HepG2 (cell line): ENCODE results near the gene HOXD8. TPM values are rescaled to one million over a fixed set of nuclear protein-coding genes. Genes with fewer than 3 reads are reported as not detected.

Source experiments
- CEBPG ChIP-seq: IDR thresholded peaks from 2 replicates; pipeline ENCODE4 v1.6.1; 2016
- ELF3 ChIP-seq: IDR thresholded peaks from 2 replicates; pipeline ENCODE4 v1.6.1; 2016; ENCODE audit warnings: missing genetic modification reagents, missing compliant biosample characterization
- FOXA3 ChIP-seq: IDR thresholded peaks from 2 replicates; pipeline ENCODE4 v1.6.1; 2016; ENCODE audit warnings: missing genetic modification reagents, missing compliant biosample characterization
- FOXJ3 ChIP-seq: sonication (generic); formaldehyde crosslinking; IDR thresholded peaks from 2 replicates; pipeline ENCODE4 v1.4.0; 2020; ENCODE audit warnings: missing genetic modification reagents, mild to moderate bottlenecking, borderline replicate concordance
- GABPA ChIP-seq, 2 experiments: IDR thresholded peaks; 2 replicates each; pipeline ENCODE4 v1.6.1; 2011 to 2016; ENCODE audit warnings: low read depth in 2 of 2, low read length in 1 of 2, missing biosample characterization in 1 of 2, missing genetic modification characterization in 1 of 2
- GATAD2A ChIP-seq: IDR thresholded peaks from 2 replicates; pipeline ENCODE4 v1.6.1; 2016
- IRF2 ChIP-seq: IDR thresholded peaks from 2 replicates; pipeline ENCODE4 v1.6.1; 2018; ENCODE audit warnings: missing genetic modification reagents, missing compliant biosample characterization
- NFIC ChIP-seq: IDR thresholded peaks from 2 replicates; pipeline ENCODE4 v1.6.1; 2012; ENCODE audit warnings: mild to moderate bottlenecking, low read length, inconsistent platforms
- NR3C1 ChIP-seq: sonication (generic); formaldehyde crosslinking; IDR thresholded peaks from 2 replicates; pipeline ENCODE4 v1.4.0; 2020; ENCODE audit warnings: missing genetic modification reagents
- PITX1 ChIP-seq: sonication (generic); formaldehyde crosslinking; IDR thresholded peaks from 2 replicates; pipeline ENCODE4 v1.5.1; 2020; ENCODE audit warnings: mild to moderate bottlenecking, missing genetic modification reagents
- RARA ChIP-seq: IDR thresholded peaks from 2 replicates; pipeline ENCODE4 v1.6.1; 2016; ENCODE audit warnings: missing genetic modification reagents, missing compliant biosample characterization
- ZZZ3 ChIP-seq: sonication (generic); formaldehyde crosslinking; IDR thresholded peaks from 2 replicates; pipeline ENCODE4 v1.4.0; 2020; ENCODE audit warnings: missing genetic modification reagents, mild to moderate bottlenecking, borderline replicate concordance
- polyA plus RNA-seq, 8 experiments: library from polyadenylated mRNA; depleted of rRNA in 3 of 8; stranded (reverse) in 7 of 8; unstranded in 1 of 8; fragments of >200 nt; fragmentation: Illumina TruSeq in 4 of 8; extraction: Trizol in 4 of 8; gene quantifications; 2 replicates each; pipeline versions ENCODE4 v1.2.1 to v1.2.3, GENCODE V29; 2011 to 2016; ENCODE audit warnings: low read depth in 4 of 8, missing spikeins in 1 of 8, mixed read lengths in 1 of 8; ENCODE audit not compliant: insufficient read depth in 1 of 8
- total RNA-seq, 5 experiments: library from RNA; depleted of rRNA; stranded (reverse); fragments of >200 nt; fragmentation: Illumina TruSeq; extraction: Trizol; gene quantifications; 2 replicates each; pipeline ENCODE4 v1.2.3, GENCODE V29; 2016; ENCODE audit warnings: low read depth in 1 of 5
- TF ChIP-seq, protein P1 (sequence below), 2 experiments: sonication (generic) in 1 of 2; formaldehyde crosslinking in 1 of 2; IDR thresholded peaks; 2 replicates each; pipeline versions ENCODE4 v1.6.1 to v1.9.0; 2014 to 2022; ENCODE audit warnings: antibody characterized with exemption in 1 of 2, borderline replicate concordance in 1 of 2, inconsistent platforms in 1 of 2, low read depth in 1 of 2, missing genetic modification reagents in 1 of 2
- TF ChIP-seq, protein P2 (sequence below): sonication (generic); formaldehyde crosslinking; IDR thresholded peaks from 2 replicates; pipeline ENCODE4 v1.4.0; 2020; ENCODE audit warnings: missing genetic modification reagents, borderline replicate concordance
- TF ChIP-seq, protein P3 (sequence below), 2 experiments: sonication (generic) in 1 of 2; formaldehyde crosslinking in 1 of 2; IDR thresholded peaks; 2 replicates each; pipeline versions ENCODE4 v1.4.0 to v1.6.1; 2016 to 2020; ENCODE audit warnings: borderline replicate concordance in 1 of 2, low read depth in 1 of 2, mild to moderate bottlenecking in 1 of 2, missing genetic modification reagents in 1 of 2

HOXD8 gene
- total and polyA plus RNA-seq, 2 of the 13 experiments (the other 11 are each of a cell fraction or from before 2014, with no cell fraction given) = not detected

DNA sequence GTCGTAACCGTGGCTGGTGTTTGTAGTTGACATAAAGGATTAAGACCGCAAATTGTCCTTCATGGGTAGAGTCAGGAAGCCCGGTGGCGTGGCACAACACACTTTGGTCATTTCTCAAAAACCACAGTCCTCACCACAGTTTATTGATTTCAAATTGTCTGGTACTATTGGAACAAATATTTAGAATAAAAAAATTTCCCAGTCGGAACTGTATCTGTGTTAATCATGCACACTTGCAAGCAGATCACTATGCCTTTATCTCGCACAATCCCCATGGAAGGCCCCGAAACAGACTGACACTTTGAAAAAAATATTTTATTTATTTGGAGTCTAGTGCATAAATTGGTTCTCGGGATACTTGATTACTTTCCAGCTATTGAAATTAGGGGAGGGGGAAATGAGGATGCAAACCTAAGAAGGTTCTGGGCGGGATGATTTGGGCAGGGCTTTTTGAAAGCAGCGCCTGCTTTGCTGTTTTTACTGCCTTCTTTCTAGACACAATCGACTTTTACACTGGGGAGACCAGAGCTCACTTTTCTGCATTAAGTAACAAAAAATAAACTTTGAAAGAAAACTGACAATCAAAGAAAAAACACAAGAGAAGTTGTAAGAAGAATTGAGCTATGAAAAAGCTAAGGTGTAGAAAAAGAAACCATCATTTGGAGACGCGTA lies 43.5 kb downstream of the HOXD8 start (continued):
- TF ChIP-seq PITX1 = peak; percentile 83
- TF ChIP-seq NFIC = peak; percentile 77; the same call in 1 of the 2 replicates
- TF ChIP-seq, protein P1, sequence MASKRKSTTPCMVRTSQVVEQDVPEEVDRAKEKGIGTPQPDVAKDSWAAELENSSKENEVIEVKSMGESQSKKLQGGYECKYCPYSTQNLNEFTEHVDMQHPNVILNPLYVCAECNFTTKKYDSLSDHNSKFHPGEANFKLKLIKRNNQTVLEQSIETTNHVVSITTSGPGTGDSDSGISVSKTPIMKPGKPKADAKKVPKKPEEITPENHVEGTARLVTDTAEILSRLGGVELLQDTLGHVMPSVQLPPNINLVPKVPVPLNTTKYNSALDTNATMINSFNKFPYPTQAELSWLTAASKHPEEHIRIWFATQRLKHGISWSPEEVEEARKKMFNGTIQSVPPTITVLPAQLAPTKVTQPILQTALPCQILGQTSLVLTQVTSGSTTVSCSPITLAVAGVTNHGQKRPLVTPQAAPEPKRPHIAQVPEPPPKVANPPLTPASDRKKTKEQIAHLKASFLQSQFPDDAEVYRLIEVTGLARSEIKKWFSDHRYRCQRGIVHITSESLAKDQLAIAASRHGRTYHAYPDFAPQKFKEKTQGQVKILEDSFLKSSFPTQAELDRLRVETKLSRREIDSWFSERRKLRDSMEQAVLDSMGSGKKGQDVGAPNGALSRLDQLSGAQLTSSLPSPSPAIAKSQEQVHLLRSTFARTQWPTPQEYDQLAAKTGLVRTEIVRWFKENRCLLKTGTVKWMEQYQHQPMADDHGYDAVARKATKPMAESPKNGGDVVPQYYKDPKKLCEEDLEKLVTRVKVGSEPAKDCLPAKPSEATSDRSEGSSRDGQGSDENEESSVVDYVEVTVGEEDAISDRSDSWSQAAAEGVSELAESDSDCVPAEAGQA (IDR thresholded peaks at IDR 0.05; ENCODE audit: low read depth) = no peak
- TF ChIP-seq, protein P1 (CRISPR knock-in tag; IDR thresholded peaks at IDR 0.05; ENCODE audit: borderline replicate concordance) = peak; percentile 53; the same call in 1 of the 2 replicates
- TF ChIP-seq ZZZ3 (CRISPR knock-in tag) = no peak
- TF ChIP-seq RARA = peak; percentile 45
- TF ChIP-seq GABPA (IDR thresholded peaks at IDR 0.05; ENCODE audit: low read depth, low read length) = no peak
- TF ChIP-seq GABPA (CRISPR knock-in tag; IDR thresholded peaks at IDR 0.05; ENCODE audit: low read depth) = peak; percentile 41; the same call in 1 of the 2 replicates
- peak; percentile 47; the same call in 1 of the 2 replicates for TF ChIP-seq IRF2 (CRISPR knock-in tag)
- peak; percentile 22; the same call in 1 of the 2 replicates for TF ChIP-seq CEBPG (CRISPR knock-in tag)
- TF ChIP-seq NR3C1 (CRISPR knock-in tag) = no peak
- TF ChIP-seq FOXA3 (CRISPR knock-in tag) = peak; percentile 87
- TF ChIP-seq, protein P2, sequence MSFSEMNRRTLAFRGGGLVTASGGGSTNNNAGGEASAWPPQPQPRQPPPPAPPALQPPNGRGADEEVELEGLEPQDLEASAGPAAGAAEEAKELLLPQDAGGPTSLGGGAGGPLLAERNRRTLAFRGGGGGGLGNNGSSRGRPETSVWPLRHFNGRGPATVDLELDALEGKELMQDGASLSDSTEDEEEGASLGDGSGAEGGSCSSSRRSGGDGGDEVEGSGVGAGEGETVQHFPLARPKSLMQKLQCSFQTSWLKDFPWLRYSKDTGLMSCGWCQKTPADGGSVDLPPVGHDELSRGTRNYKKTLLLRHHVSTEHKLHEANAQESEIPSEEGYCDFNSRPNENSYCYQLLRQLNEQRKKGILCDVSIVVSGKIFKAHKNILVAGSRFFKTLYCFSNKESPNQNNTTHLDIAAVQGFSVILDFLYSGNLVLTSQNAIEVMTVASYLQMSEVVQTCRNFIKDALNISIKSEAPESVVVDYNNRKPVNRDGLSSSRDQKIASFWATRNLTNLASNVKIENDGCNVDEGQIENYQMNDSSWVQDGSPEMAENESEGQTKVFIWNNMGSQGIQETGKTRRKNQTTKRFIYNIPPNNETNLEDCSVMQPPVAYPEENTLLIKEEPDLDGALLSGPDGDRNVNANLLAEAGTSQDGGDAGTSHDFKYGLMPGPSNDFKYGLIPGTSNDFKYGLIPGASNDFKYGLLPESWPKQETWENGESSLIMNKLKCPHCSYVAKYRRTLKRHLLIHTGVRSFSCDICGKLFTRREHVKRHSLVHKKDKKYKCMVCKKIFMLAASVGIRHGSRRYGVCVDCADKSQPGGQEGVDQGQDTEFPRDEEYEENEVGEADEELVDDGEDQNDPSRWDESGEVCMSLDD (CRISPR knock-in tag) = peak; percentile 71; the same call in 1 of the 2 replicates
- TF ChIP-seq, protein P3, sequence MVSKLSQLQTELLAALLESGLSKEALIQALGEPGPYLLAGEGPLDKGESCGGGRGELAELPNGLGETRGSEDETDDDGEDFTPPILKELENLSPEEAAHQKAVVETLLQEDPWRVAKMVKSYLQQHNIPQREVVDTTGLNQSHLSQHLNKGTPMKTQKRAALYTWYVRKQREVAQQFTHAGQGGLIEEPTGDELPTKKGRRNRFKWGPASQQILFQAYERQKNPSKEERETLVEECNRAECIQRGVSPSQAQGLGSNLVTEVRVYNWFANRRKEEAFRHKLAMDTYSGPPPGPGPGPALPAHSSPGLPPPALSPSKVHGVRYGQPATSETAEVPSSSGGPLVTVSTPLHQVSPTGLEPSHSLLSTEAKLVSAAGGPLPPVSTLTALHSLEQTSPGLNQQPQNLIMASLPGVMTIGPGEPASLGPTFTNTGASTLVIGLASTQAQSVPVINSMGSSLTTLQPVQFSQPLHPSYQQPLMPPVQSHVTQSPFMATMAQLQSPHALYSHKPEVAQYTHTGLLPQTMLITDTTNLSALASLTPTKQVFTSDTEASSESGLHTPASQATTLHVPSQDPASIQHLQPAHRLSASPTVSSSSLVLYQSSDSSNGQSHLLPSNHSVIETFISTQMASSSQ (IDR thresholded peaks at IDR 0.05; ENCODE audit: low read depth) = peak; percentile 64
- TF ChIP-seq, protein P3 (CRISPR knock-in tag; IDR thresholded peaks at IDR 0.05; ENCODE audit: borderline replicate concordance) = no peak
- peak; percentile 91 for TF ChIP-seq GATAD2A (CRISPR knock-in tag)
- TF ChIP-seq ELF3 (CRISPR knock-in tag) = 0 out of 2 replicates have a peak, but pooled peaks have one; percentile 36
- peak; percentile 74; the same call in 1 of the 2 replicates for TF ChIP-seq FOXJ3 (CRISPR knock-in tag)
